Nephron (organoid): ENCODE results near the gene HSDL1.

Experiments
- H3K27ac Mint-ChIP-seq, 3 experiments: 2 replicates each; pipeline ENCODE4 v1.8.0; 2020; ENCODE audit warnings: mixed read lengths in 3 of 3, mild to moderate bottlenecking in 2 of 3, moderate library complexity in 1 of 3
- H3K27me3 Mint-ChIP-seq: 2 replicates; pipeline ENCODE4 v1.8.0; 2021; ENCODE audit warnings: low read depth, mild to moderate bottlenecking, moderate library complexity, mixed read lengths
- H3K36me3 Mint-ChIP-seq: 2 replicates; pipeline ENCODE4 v1.8.0; 2020; ENCODE audit warnings: low read depth, mixed read lengths
- H3K4me1 Mint-ChIP-seq: 2 replicates; pipeline ENCODE4 v1.8.0; 2020; ENCODE audit warnings: mixed read lengths
- H3K4me3 Mint-ChIP-seq, 3 experiments: 2 replicates each; pipeline ENCODE4 v1.8.0; 2020; ENCODE audit warnings: mild to moderate bottlenecking in 3 of 3, mixed read lengths in 3 of 3, moderate library complexity in 2 of 3
- H3K9me3 Mint-ChIP-seq: 2 replicates; pipeline ENCODE4 v1.8.0; 2020; ENCODE audit warnings: mixed read lengths
- CTCF ChIP-seq, 3 experiments: fragments of 200-600 bp; sonication (generic); IDR thresholded peaks; one replicate each; pipeline ENCODE4 v1.5.0; 2021; ENCODE audit warnings: antibody characterized with exemption in 3 of 3; ENCODE audit not compliant: unreplicated experiment in 3 of 3

Gene HSDL1

GRCh38 chr16:84178146-84178765 lies 33.3 kb upstream of the HSDL1 start:
- Mint-ChIP-seq H3K9me3 (no peaks in the 10 kb centered on the region), H3K27ac (peak overlapping the region; percentile 56 to 74 (median 72)), H3K4me3 (peak overlapping the region in 1 of 3 experiments; percentile 25), H3K36me3 (peaks cover 13% of the 10 kb centered on the region), H3K4me1 (peaks cover 21% of the 10 kb centered on the region), H3K27me3 (no peaks in the 10 kb centered on the region)
- no peak for TF ChIP-seq CTCF (IDR thresholded peaks at IDR 0.05; ENCODE audit: unreplicated experiment in 3 of 3)

DNA sequence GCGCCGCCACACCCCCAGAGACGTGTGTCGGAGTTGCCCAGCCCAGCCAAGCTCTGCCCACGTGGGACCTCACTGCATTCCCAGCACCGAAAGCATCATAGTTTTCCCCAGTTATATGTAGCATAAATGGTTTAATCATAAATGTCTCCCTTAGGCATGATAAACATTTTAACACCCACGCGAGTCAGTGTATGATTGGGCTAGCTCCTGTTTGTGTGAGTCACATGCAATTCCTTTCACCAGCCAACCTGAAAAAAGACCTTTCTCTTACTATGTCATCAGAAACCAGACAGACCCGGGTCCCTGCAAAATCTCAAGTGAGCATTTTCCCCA lies 32.7 kb upstream of the HSDL1 start:
- Mint-ChIP-seq H3K27me3 (no peaks in the 10 kb centered on the region), H3K4me3 (peak overlapping the region in 1 of 3 experiments; percentile 25), H3K9me3 (no peaks in the 10 kb centered on the region), H3K4me1 (peaks cover 21% of the 10 kb centered on the region), H3K36me3 (peaks cover 7% of the 10 kb centered on the region), H3K27ac (peak overlapping the region; percentile 56 to 74 (median 72))
- no peak for TF ChIP-seq CTCF (IDR thresholded peaks at IDR 0.05; ENCODE audit: unreplicated experiment in 3 of 3)

DNA sequence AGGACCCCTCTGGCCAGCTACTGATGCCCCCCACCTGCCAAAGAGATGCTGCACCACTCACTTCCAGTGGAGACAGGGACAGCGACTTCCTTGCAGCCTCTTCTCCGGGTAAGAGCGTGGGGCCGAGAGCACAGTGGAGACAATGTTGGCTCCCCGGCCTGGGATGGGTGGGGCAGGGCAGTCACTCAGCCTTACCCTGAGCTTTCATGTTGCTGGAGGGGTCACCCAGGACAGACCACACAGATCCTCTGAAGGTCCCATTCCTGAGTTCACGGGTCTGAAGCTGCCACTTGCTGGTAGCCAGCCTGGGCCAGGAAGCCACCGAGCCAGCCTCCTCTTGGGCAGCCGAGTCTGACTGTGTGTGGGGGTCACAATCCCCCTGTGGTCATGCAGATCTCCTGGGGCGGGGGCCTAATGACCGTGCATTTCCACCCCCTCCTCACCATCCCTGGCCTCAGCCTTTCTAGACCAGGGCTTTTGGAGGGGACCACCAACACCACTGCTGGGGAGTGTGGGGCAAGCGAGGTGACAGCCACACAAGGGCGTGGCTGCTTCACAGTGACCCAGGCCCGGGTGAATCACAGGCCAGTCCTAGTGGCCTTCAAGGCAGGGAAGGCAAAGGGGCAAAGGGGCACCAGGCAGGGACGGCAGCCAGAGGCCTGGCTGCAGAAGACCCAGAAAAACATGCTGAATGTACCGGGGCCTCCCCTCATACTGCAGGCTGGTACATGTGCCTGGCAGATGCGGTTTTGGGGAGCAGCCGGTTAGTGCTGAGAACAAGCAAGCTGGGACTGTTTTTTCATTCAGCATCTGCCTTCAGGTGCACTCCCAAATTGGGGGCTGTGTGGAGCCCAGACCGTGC lies 31.4 kb upstream of the HSDL1 start:
- H3K27me3 Mint-ChIP-seq: no peaks in the 10 kb centered on the region
- H3K27ac Mint-ChIP-seq: peak overlapping the region; percentile 72 to 74 (median 73)
- H3K36me3 Mint-ChIP-seq: peaks cover 5% of the 10 kb centered on the region
- no peaks in the 10 kb centered on the region for H3K9me3 Mint-ChIP-seq
- no peak overlapping the region for H3K4me3 Mint-ChIP-seq
- H3K4me1 Mint-ChIP-seq: peaks cover 21% of the 10 kb centered on the region
- no peak for TF ChIP-seq CTCF (IDR thresholded peaks at IDR 0.05; ENCODE audit: unreplicated experiment in 3 of 3)

GRCh38 chr16:84175350-84176081 lies 30.5 kb upstream of the HSDL1 start:
- TF ChIP-seq CTCF (IDR thresholded peaks at IDR 0.05; ENCODE audit: unreplicated experiment in 3 of 3): peak; percentile 72 to 76 (median 74)

DNA sequence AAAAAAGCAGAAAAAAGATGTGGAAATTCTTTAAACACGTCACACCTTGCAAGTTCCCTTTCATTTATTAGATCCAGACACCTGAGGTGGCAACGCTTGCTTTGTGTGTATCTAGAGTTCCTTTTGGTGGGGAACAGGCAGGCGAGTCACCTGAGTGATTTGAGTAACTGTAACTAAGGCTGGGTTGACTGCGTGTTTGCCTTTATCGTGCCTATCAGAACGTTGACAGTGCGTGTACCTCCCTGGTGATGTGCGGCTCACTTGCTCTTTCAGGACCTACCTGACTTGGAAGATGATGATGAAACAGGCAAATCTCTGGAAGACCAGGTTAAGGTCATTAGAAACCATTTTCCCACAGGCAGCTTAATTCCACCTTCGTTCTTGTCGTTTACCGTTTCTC lies 29.4 kb upstream of the HSDL1 start:
- Mint-ChIP-seq H3K27ac (no peak overlapping the region), H3K4me1 (peaks cover 21% of the 10 kb centered on the region), H3K27me3 (no peaks in the 10 kb centered on the region), H3K4me3 (no peak overlapping the region), H3K9me3 (no peaks in the 10 kb centered on the region), H3K36me3 (peaks cover 5% of the 10 kb centered on the region)
- TF ChIP-seq CTCF (IDR thresholded peaks at IDR 0.05; ENCODE audit: unreplicated experiment in 3 of 3): no peak

More at GRCh38 chr16:84175350-84176081, 30.5 kb upstream of the HSDL1 start:
- Mint-ChIP-seq H3K9me3 (no peaks in the 10 kb centered on the region), H3K27me3 (no peaks in the 10 kb centered on the region), H3K4me1 (peaks cover 21% of the 10 kb centered on the region), H3K4me3 (peak overlapping the region in 1 of 3 experiments; percentile 19), H3K36me3 (peaks cover 5% of the 10 kb centered on the region), H3K27ac (peak overlapping the region; percentile 23 to 75 (median 74))
